ENCODE data around the gene DUSP5. TPM values are rescaled to one million over a fixed set of nuclear protein-coding genes. Genes with fewer than 3 reads are reported as not detected.

The DUSP5 gene
- total and polyA plus RNA-seq, 10 of the 15 experiments (the other 5 are each of a cell fraction or from before 2014, with no cell fraction given) = 2.1 to 95.9 (median 23.4) TPM

DNA sequence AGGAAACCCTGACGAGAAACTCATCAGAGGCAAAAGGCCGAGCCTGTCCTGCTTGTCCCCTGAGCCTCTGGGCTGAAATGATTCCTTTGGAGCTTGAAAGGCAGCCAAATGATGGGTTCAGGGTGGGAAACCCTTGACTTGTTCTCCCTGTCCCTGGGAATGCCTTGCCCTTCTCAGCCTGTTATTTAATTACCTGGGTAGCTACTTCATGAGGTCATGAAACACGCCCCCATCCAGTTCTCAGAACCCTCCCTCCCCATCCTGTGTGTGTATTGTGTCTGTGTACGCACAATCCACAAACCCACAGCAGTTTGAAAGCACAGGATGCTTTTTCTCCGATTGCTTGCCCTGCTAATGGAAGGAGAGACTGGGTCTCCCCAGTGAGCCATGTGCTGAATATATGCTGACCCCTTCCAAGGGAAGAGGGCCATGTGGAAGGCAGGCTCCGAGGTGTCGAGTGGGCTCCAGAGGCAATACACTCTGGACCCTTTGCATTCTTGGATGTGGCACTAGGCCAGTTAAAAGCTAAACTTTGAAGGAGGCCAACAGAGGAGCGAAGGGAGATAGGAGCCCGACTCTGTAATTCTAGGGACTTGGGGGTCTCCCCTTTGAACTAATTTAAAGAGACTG is 10.6 kb downstream of the DUSP5 start:
- Histone ChIP-seq H3K4me2 (ENCODE audit: control insufficient read depth, insufficient read depth) (no peak overlapping the region), H2AFZ (ENCODE audit: control insufficient read depth, low read depth, low read length) (no peak overlapping the region), H3K27me3 (replicated peaks in 1 of 2; ENCODE audit: control insufficient read depth in 2 of 2, insufficient read depth in 2 of 2, low read length in 1 of 2) (no peaks in the 10 kb centered on the region), H3K9ac (ENCODE audit: control insufficient read depth, insufficient read depth, low read length) (no peak overlapping the region), H3K4me3 (no peak overlapping the region), H3K27ac (ENCODE audit: control insufficient read depth, insufficient read depth) (no peak overlapping the region), H3K9me3 (replicated peaks; ENCODE audit: control insufficient read depth, insufficient read depth, low read length) (no peaks in the 10 kb centered on the region), H3K79me2 (ENCODE audit: control insufficient read depth, insufficient read depth, low read length) (peaks cover 26% of the 10 kb centered on the region), H3K36me3 (ENCODE audit: control insufficient read depth in 2 of 2, insufficient read depth in 2 of 2, low read length in 1 of 2) (peaks cover 47 to 56% of the 10 kb centered on the region in 2 experiments), H3K4me1 (ENCODE audit: control insufficient read depth, insufficient read depth, low read length) (peaks cover 21% of the 10 kb centered on the region), H4K20me1 (ENCODE audit: control insufficient read depth, insufficient read depth) (peaks cover 5% of the 10 kb centered on the region)
- RAD21 ChIA-PET (ENCODE audit: unreplicated experiment) = interaction anchor here (0.8 kb wide), 1 partner anchor 11 kb away, joined by 3 read pairs; the partner anchor contains the start of gene DUSP5
- BruUV-seq (replicated peaks) = no TSS peak
- SMC1A ChIA-PET (ENCODE audit: uncharacterized antibody, unreplicated experiment) = interaction anchor here (1.4 to 2.2 kb wide), 5 partner anchors 19 to 154 kb away, joined by 3 to 9 read pairs (median 4); no protein-coding TSS in a partner anchor
- CTCF ChIA-PET = interaction anchor here (0.6 to 16.7 kb wide), 5 partner anchors 32 to 196 kb away, joined by 3 to 251 read pairs (median 3); no protein-coding TSS in a partner anchor
- WGBS (ENCODE audit: insufficient coverage, insufficient replicate concordance, low lambda C conversion rate, missing lambda C conversion rate) = 93% methylated on average over 9 of the region's 9 CpGs
- in situ Hi-C loops (cut with MboI) = no loop called here
- ATAC-seq (no peak), FAIRE-seq (no peak), DNase-seq (ENCODE audit: low read depth, low spot score) (no peak)
- TF ChIP-seq PRDM15 (CRISPR knock-in tag; IDR thresholded peaks at IDR 0.05) (no peak), POLR2A (IDR thresholded peaks at IDR 0.05; ENCODE audit: low read depth, low read length) (0 out of 2 replicates have a peak, but pooled peaks have one; percentile 41), POLR2AphosphoS5 (IDR thresholded peaks at IDR 0.05; ENCODE audit: low read length) (peak; percentile 71), POLR2AphosphoS2 (IDR thresholded peaks at IDR 0.05; ENCODE audit: low read depth, low read length) (peak; percentile 34; the same call in 1 of the 2 replicates), BMI1 (IDR thresholded peaks at IDR 0.05; ENCODE audit: borderline replicate concordance) (0 out of 2 replicates have a peak, but pooled peaks have one; percentile 1), POU2F2 (IDR thresholded peaks at IDR 0.05; ENCODE audit: borderline replicate concordance, low read depth, low read length) (0 out of 3 replicates have a peak, but pooled peaks have one; percentile 7), ZNF207 (IDR thresholded peaks at IDR 0.05; ENCODE audit: borderline replicate concordance) (no peak)
- intact Hi-C loops (cut with micrococcal nuclease; ENCODE audit: unreplicated experiment) = loop anchor here (10.0 kb wide), 2 partner anchors 367 to 423 kb away; partner anchors contain the start of gene PDCD4
- POLR2A ChIA-PET = no interaction called here
